ENCODE results near the gene ANKFY1. TPM values are rescaled to one million over a fixed set of nuclear protein-coding genes. Genes with fewer than 3 reads are reported as not detected.

Gene ANKFY1
- total RNA-seq, 1 experiment from 2014 or later: 38.6 TPM

- Histone ChIP-seq H3K27ac (ENCODE audit: low read length) (no peak overlapping the region), H3K4me3 (ENCODE audit: low read depth in 2 of 2, low read length in 2 of 2) (no peak overlapping the region), H3K27me3 (ENCODE audit: control insufficient read depth, insufficient read depth, low read length) (no peaks in the 10 kb centered on the region), H3K9me3 (ENCODE audit: control insufficient read depth, insufficient read depth, low read depth, low read length) (no peaks in the 10 kb centered on the region), H3K4me1 (ENCODE audit: control insufficient read depth, insufficient read depth, low read length) (no peaks in the 10 kb centered on the region), H3K36me3 (ENCODE audit: control insufficient read depth, insufficient read depth, low read length) (peaks cover 2% of the 10 kb centered on the region)
- CTCF ChIA-PET: no interaction called here
- no TSS peak for BruUV-seq (replicated peaks)
- in situ Hi-C loops (cut with HindIII; ENCODE audit: low pct_unique_long_range_greater_than_20kb, low sequenced_read_pairs) (no loop called here), intact Hi-C loops (cut with micrococcal nuclease; ENCODE audit: unreplicated experiment) (no loop called here)
- DNase-seq (ENCODE audit: low read depth, low spot score) (no peak), ATAC-seq (no peak)
- POLR2A ChIA-PET: interaction anchor here (0.6 kb wide), 1 partner anchor 95 kb away, joined by 5 read pairs; no protein-coding TSS in a partner anchor
- TF ChIP-seq CTCF (IDR thresholded peaks at IDR 0.05) (no peak), TCF7L2 (IDR thresholded peaks at IDR 0.05; ENCODE audit: low read depth, low read length) (no peak), REST (IDR thresholded peaks at IDR 0.05; ENCODE audit: insufficient read depth in 1 of 2, low read depth in 2 of 2, low read length in 1 of 2) (no peak), SIN3A (IDR thresholded peaks at IDR 0.05; ENCODE audit: borderline replicate concordance, insufficient read depth, low read depth, low read length) (no peak), POLR2AphosphoS5 (IDR thresholded peaks at IDR 0.05; ENCODE audit: low read depth, low read length) (no peak)
Observed at GRCh38 chr17:4170639-4171280, 93.0 kb downstream of the ANKFY1 start.

- CTCF ChIA-PET: no interaction called here
- no peak for DNase-seq (ENCODE audit: low read depth, low spot score)
- intact Hi-C loops (cut with micrococcal nuclease; ENCODE audit: unreplicated experiment): no loop called here
Observed at GRCh38 chr17:4167786-4168185, 96.0 kb downstream of the ANKFY1 start.

More at GRCh38 chr17:4167786-4168185, 96.0 kb downstream of the ANKFY1 start:
- no TSS peak for BruUV-seq (replicated peaks)
- H3K9me3 ChIP-seq (ENCODE audit: control insufficient read depth, insufficient read depth, low read depth, low read length): no peaks in the 10 kb centered on the region
- in situ Hi-C loops (cut with HindIII; ENCODE audit: low pct_unique_long_range_greater_than_20kb, low sequenced_read_pairs): no loop called here
- peaks cover 5% of the 10 kb centered on the region for H3K36me3 ChIP-seq (ENCODE audit: control insufficient read depth, insufficient read depth, low read length)
- peaks cover 3% of the 10 kb centered on the region for H3K4me1 ChIP-seq (ENCODE audit: control insufficient read depth, insufficient read depth, low read length)
- H3K4me3 ChIP-seq (ENCODE audit: low read depth in 2 of 2, low read length in 2 of 2): no peak overlapping the region
- ATAC-seq: no peak
- POLR2A ChIA-PET: no interaction called here
- H3K27me3 ChIP-seq (ENCODE audit: control insufficient read depth, insufficient read depth, low read length): no peaks in the 10 kb centered on the region
- H3K27ac ChIP-seq (ENCODE audit: low read length): no peak overlapping the region
- no peak for TF ChIP-seq CTCF (IDR thresholded peaks at IDR 0.05)
- no peak for TF ChIP-seq TCF7L2 (IDR thresholded peaks at IDR 0.05; ENCODE audit: low read depth, low read length)
- TF ChIP-seq REST (IDR thresholded peaks at IDR 0.05; ENCODE audit: insufficient read depth in 1 of 2, low read depth in 2 of 2, low read length in 1 of 2): no peak
- TF ChIP-seq SIN3A (IDR thresholded peaks at IDR 0.05; ENCODE audit: borderline replicate concordance, insufficient read depth, low read depth, low read length): no peak
- TF ChIP-seq POLR2AphosphoS5 (IDR thresholded peaks at IDR 0.05; ENCODE audit: low read depth, low read length): no peak

Data from Panc1 (cell line).